ENCODE results near the gene HLTF. TPM values are rescaled to one million over a fixed set of nuclear protein-coding genes. Genes with fewer than 3 reads are reported as not detected.

Gene HLTF
- total RNA-seq (51.4 and 67.2 TPM in 2 replicates), polyA plus RNA-seq (17.1 and 22.1 TPM in 2 replicates), polyA minus RNA-seq (ENCODE audit: low replicate concordance) (0.86 and 1.7 TPM in 2 replicates)
- polyA plus RNA-seq (2012), result 12.8 and 15.7 TPM in 2 replicates

GRCh38 chr3:149086232-149086988 lies at the start of gene HLTF:
TSS of gene HLTF (minus strand) at chr3:149086533. CDS start at chr3:149086336, 197 bp downstream.
- H3K9ac ChIP-seq (ENCODE audit: insufficient read depth, low read length), result peak within 1 kb of the TSS; percentile 58
- peak within 1 kb of the TSS; percentile 93 for H2AFZ ChIP-seq (ENCODE audit: low read length)
- TF ChIP-seq EZH2 (IDR thresholded peaks at IDR 0.05; ENCODE audit: low read length, missing control alignments) (no peak), CTCF (conservative IDR thresholded peaks at IDR 0.05 in 1 of 2, IDR thresholded peaks at IDR 0.05 in 1 of 2; ENCODE audit: low read depth in 1 of 2, low read length in 2 of 2) (no peak)
- peak within 1 kb of the TSS; percentile 81 for H3K4me2 ChIP-seq (ENCODE audit: extremely low read depth, insufficient read depth, low read length)
- H3K36me3 ChIP-seq (ENCODE audit: control insufficient read depth, insufficient read depth, low read length), result no peaks in the 10 kb centered on the region
- H3K4me1 ChIP-seq (ENCODE audit: control insufficient read depth, extremely low read depth, insufficient read depth, low read length), result peaks cover 4% of the 10 kb centered on the region
- H4K20me1 ChIP-seq (ENCODE audit: control insufficient read depth, extremely low read depth, insufficient read depth, low read length), result no peaks in the 10 kb centered on the region
- peak; percentile 99 for DNase-seq (ENCODE audit: low read depth in 2 of 2)
- peaks cover 19% of the 10 kb centered on the region for H3K79me2 ChIP-seq (ENCODE audit: control insufficient read depth, insufficient read depth, low read length)
- no peaks in the 10 kb centered on the region for H3K9me3 ChIP-seq (ENCODE audit: control insufficient read depth, insufficient read depth, low read depth, low read length)
- peak within 1 kb of the TSS; percentile 69 to 93 (median 82) for H3K4me3 ChIP-seq (replicated peaks in 1 of 4; ENCODE audit: control extremely low read depth in 1 of 4, insufficient read depth in 1 of 4, low read depth in 3 of 4, low read length in 4 of 4)
- H3K27me3 ChIP-seq (ENCODE audit: control insufficient read depth, insufficient read depth, low read length), result no peaks in the 10 kb centered on the region
- H3K27ac ChIP-seq (ENCODE audit: insufficient read depth, low read length), result peak within 1 kb of the TSS; percentile 60

GRCh38 chr3:149134575-149134974 lies 48.2 kb upstream of the HLTF start:
- H3K27me3 ChIP-seq (ENCODE audit: control insufficient read depth, insufficient read depth, low read length), result no peaks in the 10 kb centered on the region
- no peak overlapping the region for H3K4me2 ChIP-seq (ENCODE audit: extremely low read depth, insufficient read depth, low read length)
- H3K79me2 ChIP-seq (ENCODE audit: control insufficient read depth, insufficient read depth, low read length), result peaks cover 39% of the 10 kb centered on the region
- no peak overlapping the region for H3K9ac ChIP-seq (ENCODE audit: insufficient read depth, low read length)
- no peak overlapping the region for H3K4me3 ChIP-seq (replicated peaks in 1 of 4; ENCODE audit: control extremely low read depth in 1 of 4, insufficient read depth in 1 of 4, low read depth in 3 of 4, low read length in 4 of 4)
- no peaks in the 10 kb centered on the region for H3K36me3 ChIP-seq (ENCODE audit: control insufficient read depth, insufficient read depth, low read length)
- DNase-seq (ENCODE audit: low read depth in 2 of 2), result peak; percentile 14 to 70
- TF ChIP-seq EZH2 (IDR thresholded peaks at IDR 0.05; ENCODE audit: low read length, missing control alignments), result no peak
- TF ChIP-seq CTCF (conservative IDR thresholded peaks at IDR 0.05 in 1 of 2, IDR thresholded peaks at IDR 0.05 in 1 of 2; ENCODE audit: low read depth in 1 of 2, low read length in 2 of 2), result no peak
- no peaks in the 10 kb centered on the region for H4K20me1 ChIP-seq (ENCODE audit: control insufficient read depth, extremely low read depth, insufficient read depth, low read length)
- no peaks in the 10 kb centered on the region for H3K4me1 ChIP-seq (ENCODE audit: control insufficient read depth, extremely low read depth, insufficient read depth, low read length)
- H3K27ac ChIP-seq (ENCODE audit: insufficient read depth, low read length), result no peak overlapping the region
- no peaks in the 10 kb centered on the region for H3K9me3 ChIP-seq (ENCODE audit: control insufficient read depth, insufficient read depth, low read depth, low read length)
- H2AFZ ChIP-seq (ENCODE audit: low read length), result no peak overlapping the region

- Histone ChIP-seq H3K27me3 (ENCODE audit: control insufficient read depth, insufficient read depth, low read length) (no peaks in the 10 kb centered on the region), H3K9ac (ENCODE audit: insufficient read depth, low read length) (no peak overlapping the region), H3K79me2 (ENCODE audit: control insufficient read depth, insufficient read depth, low read length) (peaks cover 35% of the 10 kb centered on the region), H3K27ac (ENCODE audit: insufficient read depth, low read length) (no peak overlapping the region), H3K36me3 (ENCODE audit: control insufficient read depth, insufficient read depth, low read length) (no peaks in the 10 kb centered on the region), H3K9me3 (ENCODE audit: control insufficient read depth, insufficient read depth, low read depth, low read length) (no peaks in the 10 kb centered on the region), H3K4me3 (replicated peaks in 1 of 4; ENCODE audit: control extremely low read depth in 1 of 4, insufficient read depth in 1 of 4, low read depth in 3 of 4, low read length in 4 of 4) (peak overlapping the region in 1 of 4 experiments; percentile 80), H3K4me1 (ENCODE audit: control insufficient read depth, extremely low read depth, insufficient read depth, low read length) (no peaks in the 10 kb centered on the region), H3K4me2 (ENCODE audit: extremely low read depth, insufficient read depth, low read length) (peak overlapping the region; percentile 88), H4K20me1 (ENCODE audit: control insufficient read depth, extremely low read depth, insufficient read depth, low read length) (no peaks in the 10 kb centered on the region), H2AFZ (ENCODE audit: low read length) (no peak overlapping the region)
- TF ChIP-seq CTCF (conservative IDR thresholded peaks at IDR 0.05 in 1 of 2, IDR thresholded peaks at IDR 0.05 in 1 of 2; ENCODE audit: low read depth in 1 of 2, low read length in 2 of 2) (no peak), EZH2 (IDR thresholded peaks at IDR 0.05; ENCODE audit: low read length, missing control alignments) (no peak)
- DNase-seq (ENCODE audit: low read depth in 2 of 2), result no peak
Observed at GRCh38 chr3:149131589-149131988, 45.3 kb upstream of the HLTF start.
